ENCODE results near the gene KCTD16.

The KCTD16 gene

GRCh38 chr5:144433893-144434292 is 263.2 kb downstream of the KCTD16 start:
- POLR2A ChIA-PET: no interaction called here

GRCh38 chr5:144436007-144436406 is 265.3 kb downstream of the KCTD16 start:
- no peak overlapping the region for H3K4me3 ChIP-seq (ENCODE audit: low read depth, low read length)
- ChIA-PET POLR2A (no interaction called here), CTCF (no interaction called here)
- no peaks in the 10 kb centered on the region for H3K9me3 ChIP-seq (ENCODE audit: control insufficient read depth, insufficient read depth, low read depth, low read length)
- H3K36me3 ChIP-seq (ENCODE audit: control insufficient read depth in 2 of 2, insufficient read depth in 1 of 2, low read length in 2 of 2): no peaks in the 10 kb centered on the region
- TF ChIP-seq ZNF707 (tag by site-specific recombination; IDR thresholded peaks at IDR 0.05): no peak
- TF ChIP-seq ZNF112 (tag by site-specific recombination; IDR thresholded peaks at IDR 0.05): no peak
- no peak for TF ChIP-seq ZNF664 (tag by site-specific recombination; IDR thresholded peaks at IDR 0.05)
- H3K27ac ChIP-seq (ENCODE audit: extremely low read depth, low read depth, low read length): no peak overlapping the region
- no peaks in the 10 kb centered on the region for H3K4me1 ChIP-seq (ENCODE audit: control insufficient read depth, insufficient read depth, low read length)

More at GRCh38 chr5:144433893-144434292, 263.2 kb downstream of the KCTD16 start:
- H3K36me3 ChIP-seq (ENCODE audit: control insufficient read depth in 2 of 2, insufficient read depth in 1 of 2, low read length in 2 of 2): no peaks in the 10 kb centered on the region
- TF ChIP-seq ZBTB6 (tag by site-specific recombination; IDR thresholded peaks at IDR 0.05) (no peak), MYNN (tag by site-specific recombination; IDR thresholded peaks at IDR 0.05; ENCODE audit: borderline replicate concordance) (no peak), ZNF19 (tag by site-specific recombination; IDR thresholded peaks at IDR 0.05; ENCODE audit: low read depth) (no peak), ZBTB48 (tag by site-specific recombination; IDR thresholded peaks at IDR 0.05) (no peak), GLI2 (tag by site-specific recombination; IDR thresholded peaks at IDR 0.05; ENCODE audit: borderline replicate concordance, low read depth) (no peak)
- H3K27ac ChIP-seq (ENCODE audit: extremely low read depth, low read depth, low read length): no peak overlapping the region
- CTCF ChIA-PET: no interaction called here
- no peaks in the 10 kb centered on the region for H3K4me1 ChIP-seq (ENCODE audit: control insufficient read depth, insufficient read depth, low read length)
- no peak overlapping the region for H3K4me3 ChIP-seq (ENCODE audit: low read depth, low read length)
- no peaks in the 10 kb centered on the region for H3K9me3 ChIP-seq (ENCODE audit: control insufficient read depth, insufficient read depth, low read depth, low read length)

GRCh38 chr5:144438237-144438636 is 267.6 kb downstream of the KCTD16 start:
- ChIA-PET CTCF (no interaction called here), POLR2A (no interaction called here)
- no peaks in the 10 kb centered on the region for H3K36me3 ChIP-seq (ENCODE audit: control insufficient read depth in 2 of 2, insufficient read depth in 1 of 2, low read length in 2 of 2)
- H3K27ac ChIP-seq (ENCODE audit: extremely low read depth, low read depth, low read length): no peak overlapping the region
- H3K4me1 ChIP-seq (ENCODE audit: control insufficient read depth, insufficient read depth, low read length): no peaks in the 10 kb centered on the region
- H3K4me3 ChIP-seq (ENCODE audit: low read depth, low read length): no peak overlapping the region
- no peaks in the 10 kb centered on the region for H3K9me3 ChIP-seq (ENCODE audit: control insufficient read depth, insufficient read depth, low read depth, low read length)
- TF ChIP-seq REST (tag by site-specific recombination; IDR thresholded peaks at IDR 0.05): no peak
- TF ChIP-seq ZNF585B (tag by site-specific recombination; IDR thresholded peaks at IDR 0.05): no peak
- no peak for TF ChIP-seq KLF16 (tag by site-specific recombination; IDR thresholded peaks at IDR 0.05)
- no peak for TF ChIP-seq WT1 (tag by site-specific recombination; IDR thresholded peaks at IDR 0.05)
- TF ChIP-seq ZNF645 (tag by site-specific recombination; IDR thresholded peaks at IDR 0.05): no peak
- no peak for TF ChIP-seq ZNF521 (tag by site-specific recombination; IDR thresholded peaks at IDR 0.05)
- no peak for TF ChIP-seq ELK4 (IDR thresholded peaks at IDR 0.05; ENCODE audit: borderline replicate concordance, low read depth, low read length)
- TF ChIP-seq ZNF426 (tag by site-specific recombination; IDR thresholded peaks at IDR 0.05): no peak
- TF ChIP-seq ZNF174 (tag by site-specific recombination; IDR thresholded peaks at IDR 0.05): no peak
- TF ChIP-seq ZNF518A (tag by site-specific recombination; conservative IDR thresholded peaks at IDR 0.05; ENCODE audit: low read depth): no peak
- no peak for TF ChIP-seq ZNF366 (tag by site-specific recombination; conservative IDR thresholded peaks at IDR 0.05)
- TF ChIP-seq ZNF302 (tag by site-specific recombination; IDR thresholded peaks at IDR 0.05; ENCODE audit: low read depth): no peak
- no peak for TF ChIP-seq ZNF624 (tag by site-specific recombination; IDR thresholded peaks at IDR 0.05)
